ENCODE data around the gene WDR19. TPM values are rescaled to one million over a fixed set of nuclear protein-coding genes. Genes with fewer than 3 reads are reported as not detected.

Gene WDR19
- total and polyA plus RNA-seq, 2 donors (not counting 1 experiment from before 2014, with no cell fraction given): 34.8 to 36.0 TPM

- Histone ChIP-seq H3K9me3 (ENCODE audit: control insufficient read depth, insufficient read depth, low read depth, low read length) (no peaks in the 10 kb centered on the region), H3K36me3 (ENCODE audit: control insufficient read depth, insufficient read depth, low read length) (peaks cover 7% of the 10 kb centered on the region), H3K9ac (ENCODE audit: insufficient read depth, low read length) (no peak overlapping the region), H3K79me2 (ENCODE audit: control insufficient read depth, insufficient read depth, low read length) (no peaks in the 10 kb centered on the region), H3K27ac (ENCODE audit: insufficient read depth, low read length) (no peak overlapping the region), H3K4me1 (ENCODE audit: control insufficient read depth, extremely low read depth, insufficient read depth, low read length) (no peaks in the 10 kb centered on the region), H2AFZ (ENCODE audit: low read length) (no peak overlapping the region), H4K20me1 (ENCODE audit: control insufficient read depth, extremely low read depth, insufficient read depth, low read length) (no peaks in the 10 kb centered on the region), H3K4me2 (ENCODE audit: extremely low read depth, insufficient read depth, low read length) (no peak overlapping the region), H3K4me3 (replicated peaks in 1 of 4; ENCODE audit: control extremely low read depth in 1 of 4, insufficient read depth in 1 of 4, low read depth in 3 of 4, low read length in 4 of 4) (no peak overlapping the region), H3K27me3 (ENCODE audit: control insufficient read depth, insufficient read depth, low read length) (no peaks in the 10 kb centered on the region)
- TF ChIP-seq EZH2 (IDR thresholded peaks at IDR 0.05; ENCODE audit: low read length, missing control alignments): no peak
- no peak for TF ChIP-seq CTCF (conservative IDR thresholded peaks at IDR 0.05 in 1 of 2, IDR thresholded peaks at IDR 0.05 in 1 of 2; ENCODE audit: low read depth in 1 of 2, low read length in 2 of 2)
- DNase-seq (ENCODE audit: low read depth in 2 of 2): peak; percentile 20 to 33
Observed at GRCh38 chr4:39305912-39306677, 123.8 kb downstream of the WDR19 start.

GRCh38 chr4:39308611-39309010, 126.3 kb downstream of the WDR19 start:
- peaks cover 8% of the 10 kb centered on the region for H3K36me3 ChIP-seq (ENCODE audit: control insufficient read depth, insufficient read depth, low read length)
- H3K9ac ChIP-seq (ENCODE audit: insufficient read depth, low read length): no peak overlapping the region
- H3K9me3 ChIP-seq (ENCODE audit: control insufficient read depth, insufficient read depth, low read depth, low read length): no peaks in the 10 kb centered on the region
- H3K27ac ChIP-seq (ENCODE audit: insufficient read depth, low read length): no peak overlapping the region
- peak in 1 of 2 donors; percentile 54 for DNase-seq (ENCODE audit: low read depth in 2 of 2)
- no peaks in the 10 kb centered on the region for H4K20me1 ChIP-seq (ENCODE audit: control insufficient read depth, extremely low read depth, insufficient read depth, low read length)
- H2AFZ ChIP-seq (ENCODE audit: low read length): no peak overlapping the region
- TF ChIP-seq CTCF (conservative IDR thresholded peaks at IDR 0.05 in 1 of 2, IDR thresholded peaks at IDR 0.05 in 1 of 2; ENCODE audit: low read depth in 1 of 2, low read length in 2 of 2) (no peak), EZH2 (IDR thresholded peaks at IDR 0.05; ENCODE audit: low read length, missing control alignments) (no peak)
- no peaks in the 10 kb centered on the region for H3K4me1 ChIP-seq (ENCODE audit: control insufficient read depth, extremely low read depth, insufficient read depth, low read length)
- no peaks in the 10 kb centered on the region for H3K27me3 ChIP-seq (ENCODE audit: control insufficient read depth, insufficient read depth, low read length)
- no peak overlapping the region for H3K4me3 ChIP-seq (replicated peaks in 1 of 4; ENCODE audit: control extremely low read depth in 1 of 4, insufficient read depth in 1 of 4, low read depth in 3 of 4, low read length in 4 of 4)
- H3K4me2 ChIP-seq (ENCODE audit: extremely low read depth, insufficient read depth, low read length): no peak overlapping the region
- no peaks in the 10 kb centered on the region for H3K79me2 ChIP-seq (ENCODE audit: control insufficient read depth, insufficient read depth, low read length)

GRCh38 chr4:39312816-39313215, 130.5 kb downstream of the WDR19 start:
- H3K27ac ChIP-seq (ENCODE audit: insufficient read depth, low read length): no peak overlapping the region
- H2AFZ ChIP-seq (ENCODE audit: low read length): no peak overlapping the region
- H3K9ac ChIP-seq (ENCODE audit: insufficient read depth, low read length): no peak overlapping the region
- H3K79me2 ChIP-seq (ENCODE audit: control insufficient read depth, insufficient read depth, low read length): no peaks in the 10 kb centered on the region
- no peak for DNase-seq (ENCODE audit: low read depth in 2 of 2)
- no peak for TF ChIP-seq EZH2 (IDR thresholded peaks at IDR 0.05; ENCODE audit: low read length, missing control alignments)
- H3K36me3 ChIP-seq (ENCODE audit: control insufficient read depth, insufficient read depth, low read length): peaks cover 5% of the 10 kb centered on the region
- no peak overlapping the region for H3K4me3 ChIP-seq (replicated peaks in 1 of 4; ENCODE audit: control extremely low read depth in 1 of 4, insufficient read depth in 1 of 4, low read depth in 3 of 4, low read length in 4 of 4)
- no peaks in the 10 kb centered on the region for H4K20me1 ChIP-seq (ENCODE audit: control insufficient read depth, extremely low read depth, insufficient read depth, low read length)
- H3K27me3 ChIP-seq (ENCODE audit: control insufficient read depth, insufficient read depth, low read length): no peaks in the 10 kb centered on the region
- no peaks in the 10 kb centered on the region for H3K4me1 ChIP-seq (ENCODE audit: control insufficient read depth, extremely low read depth, insufficient read depth, low read length)
- no peaks in the 10 kb centered on the region for H3K9me3 ChIP-seq (ENCODE audit: control insufficient read depth, insufficient read depth, low read depth, low read length)
- no peak overlapping the region for H3K4me2 ChIP-seq (ENCODE audit: extremely low read depth, insufficient read depth, low read length)

Data from fibroblast of lung (primary cell).